NK-92 treated with Interleukin-12 subunit alpha and Interleukin-12 subunit beta, amount 100 ng/mL, for 24 hours (cell line): ENCODE measurements around the gene HCRTR1.

ENCODE experiments used
- DNase-seq: peaks from one replicate; lab custom pipeline; 2025; lab: John Stamatoyannopoulos, UW

The HCRTR1 gene

DNA sequence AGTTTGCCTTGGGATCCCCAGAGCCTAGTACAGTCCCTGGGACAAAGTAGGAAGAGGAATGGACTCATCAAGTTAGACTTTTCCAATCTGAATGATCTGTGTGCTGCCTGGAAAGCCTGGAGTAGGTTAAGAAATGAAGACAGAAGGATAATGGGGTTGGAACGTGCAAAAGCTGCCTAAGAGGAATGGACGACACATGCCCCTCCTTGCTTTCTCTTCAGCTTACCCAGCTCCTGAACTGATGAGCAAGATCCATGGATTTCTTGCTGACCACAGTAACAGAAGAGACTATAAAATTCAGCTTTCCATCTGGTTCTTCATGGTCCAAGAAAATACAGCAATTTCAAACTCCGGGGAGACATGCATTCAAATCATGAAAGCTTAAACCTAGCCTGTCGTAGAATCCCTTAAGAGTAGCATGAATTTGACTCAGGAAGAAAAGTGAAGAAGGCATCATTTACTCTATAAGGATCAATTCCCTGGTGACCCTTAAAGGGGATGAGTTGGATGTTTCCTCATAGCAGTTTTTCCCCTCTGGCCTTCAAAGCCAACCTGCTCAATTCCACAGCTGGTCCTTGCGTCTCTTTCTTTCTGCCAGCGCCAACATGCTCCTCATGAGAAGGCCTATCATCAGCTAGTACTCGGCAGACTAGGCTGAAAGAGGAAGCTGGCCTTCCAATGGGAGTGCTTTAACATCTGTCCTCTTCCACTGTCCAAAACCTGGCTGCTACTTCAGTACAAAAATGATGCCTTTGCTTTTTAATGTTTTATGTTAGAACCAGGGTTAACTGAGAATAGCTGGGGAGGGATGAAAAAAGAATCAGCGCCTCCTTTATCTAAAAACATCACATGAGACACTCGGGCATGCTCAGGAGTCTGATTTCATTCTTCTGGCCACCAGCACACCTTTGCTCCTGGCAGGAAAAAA is 32.9 kb downstream of the HCRTR1 start:
- DNase-seq, result no peak

DNA sequence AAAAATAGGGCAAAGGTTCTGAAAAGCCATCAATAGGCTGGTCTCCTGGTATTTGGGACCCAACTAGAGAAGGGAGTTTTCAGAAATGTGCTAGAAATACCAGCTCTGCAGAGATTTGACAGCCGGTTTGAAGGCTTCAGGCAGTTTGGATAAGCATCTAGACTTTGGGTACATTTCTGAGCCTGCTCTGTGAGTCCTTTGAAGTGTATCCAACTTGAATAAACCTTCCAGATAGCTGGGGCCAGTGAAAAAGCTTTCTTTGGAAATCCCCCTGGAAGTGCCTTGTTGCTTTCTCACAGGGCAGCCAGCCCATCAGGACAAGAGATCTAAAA is 33.6 kb downstream of the HCRTR1 start:
- DNase-seq, result no peak

DNA sequence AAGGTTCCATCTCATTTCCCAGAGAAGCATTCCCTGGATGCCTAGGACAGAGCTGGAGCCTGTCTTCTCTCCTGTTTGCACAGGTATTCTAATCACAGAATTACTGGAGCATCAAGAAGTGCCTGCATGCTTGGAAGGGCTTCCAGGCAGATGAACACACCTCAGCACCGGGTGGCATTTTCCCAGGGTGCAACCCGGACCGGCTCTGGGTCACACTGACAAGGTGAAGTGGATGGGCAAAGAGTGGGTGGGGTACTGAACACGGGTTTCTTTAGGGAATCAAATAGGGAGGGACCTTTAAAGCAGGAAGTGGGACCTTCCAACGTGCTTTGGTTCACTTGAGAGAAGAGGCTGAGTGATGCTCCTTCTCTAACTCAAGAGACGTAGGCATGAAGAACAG is 34.3 kb downstream of the HCRTR1 start:
- DNase-seq, result no peak

DNA sequence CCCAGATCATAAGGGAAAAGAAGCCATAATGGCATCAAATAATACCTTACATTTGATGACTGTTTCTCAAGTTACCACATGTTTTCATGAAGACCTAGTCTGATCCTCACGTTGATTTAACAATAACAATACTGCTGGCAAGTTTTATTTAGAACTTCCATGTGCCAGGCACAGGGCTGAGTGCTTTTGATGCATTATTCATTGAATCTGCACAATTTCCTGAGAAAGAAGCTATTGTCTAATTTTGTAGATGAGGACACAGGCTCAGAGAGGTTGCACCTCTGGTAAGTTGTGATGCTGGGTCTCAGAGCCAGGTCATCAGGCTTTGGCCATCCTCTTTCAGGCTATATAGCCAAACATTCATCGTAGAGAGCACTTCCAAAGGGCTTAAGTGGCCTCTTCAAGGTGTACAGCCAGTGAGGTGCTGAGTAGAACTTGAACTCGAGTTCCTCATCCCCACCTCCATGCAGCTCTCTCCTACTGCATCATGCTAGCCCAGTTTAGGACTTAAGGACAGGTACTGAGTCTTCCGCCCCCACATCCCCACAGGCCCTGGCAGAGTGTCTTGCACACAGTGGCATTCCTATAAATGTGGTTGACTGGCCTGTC is 35.5 kb downstream of the HCRTR1 start:
- DNase-seq, result no peak

DNA sequence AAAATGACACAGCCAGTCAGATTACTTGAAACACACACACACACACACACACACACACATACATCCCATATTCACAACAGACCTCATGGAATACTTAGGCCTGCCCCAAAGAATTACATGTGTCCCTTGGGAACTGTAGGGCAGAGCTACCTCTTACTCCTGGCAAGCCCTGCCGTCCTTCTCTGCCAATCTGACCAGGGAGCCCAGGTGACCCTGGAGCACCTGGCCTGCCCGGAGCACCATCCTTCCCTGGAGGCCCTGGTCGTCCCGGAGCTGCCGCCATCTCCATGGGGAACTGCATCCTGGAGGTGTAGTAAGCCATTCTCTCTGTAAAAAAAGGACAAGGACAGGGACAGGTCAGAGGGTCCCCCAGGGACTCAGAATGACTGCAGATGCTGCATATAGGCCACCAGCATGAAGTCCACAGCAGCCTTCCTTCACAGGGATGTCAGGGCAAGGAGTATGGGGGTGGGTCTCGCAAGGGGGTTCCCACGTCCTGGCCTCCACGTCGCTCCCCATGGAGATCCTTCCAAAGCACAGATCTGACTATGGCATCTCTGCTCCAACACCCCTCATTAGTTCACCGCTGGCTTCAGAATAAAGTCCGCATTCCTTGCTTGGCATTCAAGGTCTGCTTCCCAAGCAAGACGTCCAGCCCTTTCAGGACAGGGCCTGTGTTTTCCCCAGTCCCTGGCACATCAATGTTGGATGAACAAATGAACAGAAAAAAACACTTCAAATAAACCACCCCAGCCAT is 36.4 kb downstream of the HCRTR1 start:
- DNase-seq, result no peak

DNA sequence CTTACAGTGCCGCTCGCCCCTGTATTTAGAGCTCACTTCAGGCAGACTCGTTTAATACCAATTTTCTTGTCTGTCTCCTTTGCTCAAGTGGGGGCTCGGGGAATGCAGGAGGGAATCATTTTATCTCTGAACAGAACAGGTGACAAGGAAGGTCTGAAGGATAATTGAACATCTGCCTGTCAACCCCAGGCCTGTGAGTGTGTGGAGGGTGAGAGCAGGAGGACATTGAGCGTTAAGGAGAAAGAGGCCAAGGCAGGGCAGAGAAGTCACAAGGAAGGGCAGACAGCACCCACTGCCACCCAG is 36.9 kb downstream of the HCRTR1 start:
- no peak for DNase-seq

DNA sequence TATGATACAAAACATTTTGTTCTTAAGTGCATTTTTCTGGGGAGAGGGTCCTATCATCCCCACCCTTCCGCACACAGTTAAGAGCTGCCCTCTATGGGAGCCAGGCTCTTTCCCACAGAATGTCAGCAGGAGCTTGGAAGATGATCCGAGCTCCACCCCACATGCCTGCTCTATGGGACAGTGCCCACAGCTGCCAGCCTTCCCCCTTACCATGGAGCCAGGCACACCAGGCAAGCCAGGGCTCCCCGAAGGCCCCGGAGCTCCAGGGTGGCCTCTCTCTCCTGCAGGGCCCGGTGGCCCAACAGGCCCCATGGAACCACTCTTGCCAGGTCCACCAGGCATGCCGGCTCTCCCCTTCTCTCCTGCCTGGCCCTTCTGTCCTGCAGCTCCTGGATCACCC is 37.6 kb downstream of the HCRTR1 start:
- DNase-seq, result no peak

DNA sequence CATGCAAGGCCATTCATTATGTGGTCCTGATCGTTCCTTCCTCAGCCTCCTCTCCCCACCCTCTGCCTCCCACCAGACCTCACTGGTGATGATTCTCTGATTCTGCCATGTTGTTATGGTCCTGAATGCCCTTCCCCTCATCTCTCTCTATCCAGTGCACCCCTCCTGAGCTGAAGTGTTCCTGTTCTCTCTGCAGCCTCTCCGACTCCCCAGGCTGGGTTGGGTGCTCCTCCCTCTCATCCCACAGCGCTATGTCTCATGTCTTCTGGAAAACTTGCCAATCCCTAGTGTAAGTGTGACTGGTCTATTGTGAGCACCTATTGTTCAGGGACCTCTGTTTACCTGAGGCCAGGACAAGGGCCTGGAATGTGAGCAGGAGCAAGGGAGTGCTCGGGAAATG is 38.3 kb downstream of the HCRTR1 start:
- no peak for DNase-seq

DNA sequence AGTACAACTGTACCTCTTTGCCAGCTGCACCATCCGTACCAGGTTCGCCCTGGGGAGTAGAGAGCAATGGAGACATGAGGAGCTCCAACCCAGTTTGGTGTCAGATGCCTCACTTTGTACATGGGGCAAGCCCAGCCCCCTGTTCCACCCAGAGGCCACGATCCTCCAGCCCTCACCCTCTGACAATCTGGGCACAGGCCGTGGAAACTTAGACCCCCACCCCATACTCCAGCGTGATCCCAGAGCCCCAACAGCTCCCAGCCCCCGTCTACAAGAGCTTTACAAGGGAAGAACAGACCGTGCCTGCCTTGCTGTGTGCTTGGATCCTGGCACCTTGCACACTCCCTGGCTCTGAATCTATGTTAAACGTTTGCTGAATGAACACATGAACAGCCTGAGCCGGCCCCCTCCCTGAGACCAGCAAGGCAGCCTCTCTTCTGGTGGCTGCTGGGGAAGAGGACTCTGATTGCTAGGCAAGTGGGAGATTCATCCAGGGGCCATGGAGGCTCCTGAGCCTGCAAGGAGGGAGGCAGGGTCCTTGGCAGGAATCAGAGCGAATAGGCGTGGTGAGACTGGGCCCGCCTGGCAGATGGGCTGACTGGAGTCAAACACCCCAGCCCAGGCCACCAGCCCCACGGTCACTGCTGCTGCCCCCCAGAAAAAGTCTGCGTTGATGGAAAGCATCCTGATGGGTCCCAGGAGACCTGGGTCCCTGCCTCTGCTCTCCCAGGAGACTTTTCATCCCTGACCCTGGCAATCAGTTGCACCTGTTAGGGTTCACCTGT is 39.7 kb downstream of the HCRTR1 start:
- DNase-seq, result no peak

DNA sequence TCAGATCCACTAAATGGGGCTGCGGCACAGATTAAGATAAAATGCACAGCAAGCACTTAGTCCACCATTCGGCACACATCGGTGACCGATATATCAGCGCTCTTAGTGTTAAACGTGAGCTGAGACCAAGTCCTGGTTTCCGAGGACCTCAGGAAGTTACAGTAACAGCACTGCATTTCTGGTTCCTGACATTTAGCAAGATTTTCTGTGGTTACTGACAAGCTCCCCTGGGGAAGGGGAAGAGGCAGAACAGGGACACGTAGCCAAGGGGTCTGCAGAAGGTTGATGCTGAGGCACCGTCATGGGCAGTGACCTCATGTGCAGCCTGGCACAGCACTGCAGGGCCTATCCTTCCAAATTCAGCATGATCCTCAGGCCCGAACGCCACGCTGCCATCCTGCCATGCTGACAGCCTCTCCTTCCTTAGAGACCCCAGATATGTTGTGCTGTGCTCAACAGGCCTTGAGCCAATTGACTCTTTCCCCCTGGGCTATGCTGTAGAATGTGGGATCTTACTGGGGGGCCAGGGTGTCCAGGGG is 40.6 kb downstream of the HCRTR1 start:
- no peak for DNase-seq

DNA sequence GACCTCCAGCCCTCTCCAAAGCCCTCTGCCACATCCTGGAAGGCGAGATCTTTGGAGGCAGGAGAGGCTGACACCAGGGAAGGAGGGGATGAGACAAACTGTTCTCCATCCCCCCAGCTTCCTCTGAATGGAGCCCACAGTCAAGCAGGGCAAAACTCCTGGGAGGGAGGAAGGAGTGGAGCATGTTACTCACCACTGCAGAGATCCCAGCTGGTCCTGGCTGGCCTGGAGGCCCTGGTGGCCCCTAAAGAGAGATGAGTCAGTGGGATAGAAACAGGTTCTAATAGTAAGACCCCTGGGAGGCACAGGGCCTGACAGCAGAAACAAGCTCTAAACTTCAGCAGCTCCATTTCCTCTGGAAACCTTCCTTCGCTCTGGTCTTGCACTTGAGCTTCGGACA is 41.2 kb downstream of the HCRTR1 start:
- DNase-seq, result no peak

DNA sequence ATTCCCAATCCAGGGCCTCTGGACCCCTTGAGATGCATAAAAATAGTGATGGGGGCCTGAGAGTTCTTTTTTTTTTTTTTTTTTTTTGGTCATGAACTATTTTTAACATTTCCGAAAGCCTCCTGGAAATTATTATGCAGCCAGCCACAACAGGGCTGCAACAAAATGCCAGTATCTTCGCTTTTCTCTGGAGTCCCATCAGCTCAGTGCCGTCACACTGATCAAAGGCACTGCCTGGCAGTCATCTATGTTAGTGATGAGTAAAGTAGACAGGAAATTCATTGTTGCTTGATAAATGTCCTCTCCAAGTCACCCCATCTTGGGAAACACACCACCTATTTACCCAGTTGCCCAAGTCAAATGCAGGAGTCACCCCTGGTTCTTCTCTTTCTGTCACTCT is 42.4 kb downstream of the HCRTR1 start:
- no peak for DNase-seq

DNA sequence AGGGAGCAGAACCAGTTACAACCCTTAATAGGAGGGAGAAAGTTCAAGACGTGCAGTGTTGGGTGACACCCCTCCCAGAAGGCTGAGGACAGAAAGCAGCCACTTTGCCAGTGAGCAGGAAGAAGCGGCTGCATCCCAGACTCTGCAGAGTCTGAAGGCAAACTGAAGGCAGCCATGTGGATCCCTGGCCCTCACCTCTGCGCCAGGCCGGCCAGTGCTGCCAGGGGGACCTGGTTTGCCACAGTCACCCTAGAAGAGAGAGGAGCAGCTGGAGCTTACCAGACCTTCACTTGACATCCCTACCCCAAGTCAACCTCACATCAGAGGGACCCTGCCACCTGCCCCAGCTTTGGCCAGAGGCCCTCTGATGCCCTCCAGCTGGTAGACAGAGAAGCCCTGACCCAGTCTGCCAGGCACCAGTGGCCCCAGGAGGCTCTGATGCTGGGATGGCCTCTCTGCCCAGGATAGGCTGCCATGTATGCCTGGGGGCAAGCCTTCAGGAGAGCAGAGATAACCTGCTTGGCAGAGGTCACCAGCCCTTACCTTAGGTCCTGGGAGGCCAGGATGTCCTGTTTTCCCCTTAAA is 43.5 kb downstream of the HCRTR1 start:
- no peak for DNase-seq

DNA sequence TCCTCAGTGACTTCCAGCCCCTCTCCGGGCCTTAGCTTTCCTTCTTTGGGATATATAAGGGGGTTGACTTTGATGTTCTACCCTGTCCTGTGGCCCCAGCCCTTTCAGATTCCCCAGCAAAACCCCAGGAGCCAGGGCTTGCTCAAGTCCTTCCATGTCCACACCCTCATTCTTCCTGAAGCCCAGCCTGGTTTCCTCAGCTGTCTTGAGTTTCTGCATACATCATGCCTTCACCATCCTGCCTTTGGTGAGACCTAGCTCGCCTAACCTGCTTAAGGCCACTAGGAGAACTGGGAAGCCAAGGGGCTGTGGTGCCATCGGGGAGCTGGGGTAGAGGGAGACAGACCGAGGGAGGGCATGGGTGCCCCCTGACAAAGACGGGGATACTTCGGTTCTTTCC is 44.4 kb downstream of the HCRTR1 start:
- DNase-seq, result no peak

DNA sequence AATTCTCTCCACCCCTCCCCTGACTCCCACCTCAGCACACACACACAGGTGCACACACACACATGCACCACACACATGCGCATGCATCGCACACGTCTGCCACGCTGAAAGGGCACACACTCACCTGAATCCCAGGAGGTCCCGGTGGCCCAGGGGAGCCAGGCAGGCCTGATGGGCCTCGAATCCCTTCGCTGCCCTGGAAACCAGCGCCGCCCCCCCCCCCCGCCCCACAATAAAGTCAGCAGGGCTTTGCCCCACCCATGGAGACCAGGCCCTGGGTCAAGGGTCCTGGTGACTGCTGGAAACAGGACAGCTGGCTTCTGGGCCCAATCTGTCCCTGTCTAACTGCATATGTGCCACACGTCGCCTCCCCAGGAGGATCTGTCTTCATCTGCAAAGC is 45.0 kb downstream of the HCRTR1 start:
- DNase-seq, result no peak

DNA sequence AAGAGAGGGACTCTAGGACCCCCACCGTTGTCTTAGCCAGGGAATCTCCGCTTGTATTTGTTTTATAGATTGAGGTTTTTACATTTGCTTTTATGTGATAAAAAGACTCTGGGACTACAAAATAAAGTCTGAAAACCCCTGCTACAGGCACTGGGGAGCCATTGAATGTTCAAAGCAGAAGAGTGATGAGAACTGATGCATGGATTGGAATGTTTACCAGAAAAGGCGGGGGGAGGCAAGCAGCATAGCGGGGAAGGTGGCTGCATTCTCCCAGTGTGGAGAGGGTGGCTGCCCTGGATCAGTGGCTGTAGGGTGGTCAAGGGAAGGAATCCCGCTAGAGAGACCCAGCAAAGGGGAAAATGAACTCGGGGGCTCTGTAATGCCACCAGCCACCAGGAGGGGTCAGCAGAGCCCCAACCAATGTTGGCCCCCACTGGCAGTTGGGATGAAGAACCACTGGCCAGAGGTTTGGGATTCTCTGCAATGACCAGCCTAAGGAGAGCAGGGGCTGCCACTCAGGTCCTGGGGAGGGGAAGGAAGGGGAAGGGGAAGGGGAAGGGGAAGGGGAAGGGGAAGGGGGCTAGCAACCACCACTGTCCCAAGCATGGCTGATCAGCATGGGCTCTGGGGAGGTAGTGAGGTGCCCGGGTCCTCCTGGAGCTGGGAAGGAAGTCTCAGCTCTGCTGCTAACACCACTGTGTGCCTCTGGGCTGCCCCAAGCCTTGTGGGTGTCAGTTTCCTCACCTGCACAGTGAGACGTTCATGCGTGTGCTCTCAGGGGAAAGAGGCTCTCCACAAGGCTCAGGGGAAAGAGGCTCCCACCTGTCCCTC is 46.3 kb downstream of the HCRTR1 start:
- peak; percentile 16 for DNase-seq

DNA sequence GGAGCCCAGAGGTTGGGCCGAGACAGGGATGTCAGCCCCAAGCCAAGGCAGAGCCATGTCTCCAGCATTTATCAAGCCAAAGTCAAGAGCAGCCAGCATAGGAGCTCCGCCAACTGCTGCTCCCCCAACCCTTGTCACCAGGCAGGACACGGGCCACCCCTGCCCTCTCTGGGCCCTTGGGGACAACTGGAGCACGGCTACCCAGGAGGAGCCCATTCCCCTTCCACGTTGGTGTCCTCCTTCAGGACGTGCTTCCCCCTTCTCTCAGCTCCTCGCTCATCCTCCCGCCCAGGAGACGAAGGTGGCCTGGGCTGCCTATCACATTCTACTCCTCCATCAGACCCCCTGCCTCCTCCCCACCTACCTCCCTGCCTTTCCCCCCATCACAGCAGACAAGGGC is 47.0 kb downstream of the HCRTR1 start:
- DNase-seq, result no peak

DNA sequence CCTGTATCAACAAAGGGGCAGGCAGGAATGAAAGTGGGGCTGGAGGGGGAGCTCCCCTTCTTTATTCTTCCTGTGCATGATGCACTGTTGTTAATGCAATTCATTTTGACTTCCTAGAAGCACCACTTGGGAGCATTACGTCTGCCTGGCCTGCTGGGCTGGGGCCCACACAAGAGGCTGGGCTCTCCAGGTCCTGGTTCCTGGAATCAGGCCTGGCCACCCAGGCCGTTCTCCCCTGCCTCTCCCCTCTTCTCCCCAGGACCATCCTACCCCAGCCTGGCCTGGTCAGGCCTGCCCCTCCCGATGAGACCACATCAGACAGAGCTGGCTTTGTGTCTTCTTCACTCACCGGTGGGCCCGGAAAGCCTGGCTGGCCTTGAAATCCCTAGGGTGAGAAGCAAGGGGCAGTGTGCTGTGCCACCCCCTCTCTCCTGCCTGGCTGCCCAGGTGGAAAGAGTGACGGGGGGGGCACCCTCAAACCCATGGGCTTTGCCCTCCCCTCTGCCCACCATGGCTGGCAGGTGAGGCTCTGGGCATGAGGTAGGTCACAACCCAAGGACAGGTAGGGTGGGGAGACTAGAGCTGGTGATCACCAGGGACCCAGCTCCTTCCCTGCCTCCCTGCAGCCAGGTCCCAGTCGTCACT is 47.9 kb downstream of the HCRTR1 start:
- DNase-seq, result no peak

DNA sequence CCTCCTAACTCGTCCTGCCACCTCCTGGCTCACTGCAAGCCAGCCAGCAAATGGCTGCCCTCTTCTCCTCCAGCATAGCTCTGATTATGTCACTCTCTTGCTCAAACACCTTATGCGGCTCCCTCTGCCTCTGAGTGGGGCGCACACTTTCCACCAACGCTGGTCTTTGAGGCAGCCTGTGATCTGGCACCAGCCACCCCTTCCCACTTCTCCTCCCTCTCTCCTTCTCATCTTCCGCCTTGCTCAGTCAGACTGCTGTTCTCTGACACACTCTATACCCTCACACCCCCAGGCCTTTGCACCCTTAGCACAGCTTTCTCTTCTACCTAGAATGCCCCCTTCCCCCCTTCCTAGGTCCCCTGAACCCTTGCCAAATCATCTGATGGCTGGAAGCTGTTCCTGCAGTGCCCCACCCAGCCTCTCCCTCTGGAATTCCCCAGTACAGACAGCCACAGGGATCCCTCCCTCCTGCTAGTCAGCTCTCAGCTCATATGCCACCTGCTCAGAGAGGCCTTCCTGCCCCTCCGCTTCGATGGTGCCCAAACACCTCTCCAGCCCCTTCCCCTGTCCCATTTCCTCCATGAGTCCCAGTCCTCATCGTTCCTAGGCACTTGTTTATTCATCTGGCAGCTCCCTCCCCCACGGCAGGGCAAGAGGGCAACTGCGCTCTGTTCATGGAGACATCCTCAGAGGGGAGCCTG is 48.9 kb downstream of the HCRTR1 start:
- DNase-seq, result no peak
